BE2C (cell line): ENCODE measurements around the gene HAS3.
"Not testable (repeated sequence)": the region's sequence is repeated elsewhere in the genome, so short reads cannot be mapped to it uniquely, and the experiment has no call there.

Source experiments
- DNase-seq: peaks from one replicate; pipeline ENCODE4 v3.0.0-alpha.2; 2020
- H3K27me3 ChIP-seq: fragments of 250-450 bp; sonication (Bioruptor Pico); 2 replicates; pipeline ENCODE4 v1.5.1; 2020; ENCODE audit warnings: mild to moderate bottlenecking
- H3K36me3 ChIP-seq: fragments of 250-450 bp; sonication (Bioruptor Pico); 2 replicates; pipeline ENCODE4 v1.5.1; 2020; ENCODE audit warnings: mild to moderate bottlenecking
- H3K4me1 ChIP-seq: fragments of 250-450 bp; sonication (Bioruptor Pico); 2 replicates; pipeline ENCODE4 v1.5.1; 2020
- H3K4me3 ChIP-seq: 2 replicates; pipeline ENCODE4 v1.5.1; 2011; ENCODE audit warnings: low read depth, low read length
- H3K9me3 ChIP-seq: fragments of 250-450 bp; sonication (Bioruptor Pico); 2 replicates; pipeline ENCODE4 v1.5.1; 2020
- TF ChIP-seq, protein P1 (sequence below): IDR thresholded peaks from 2 replicates; pipeline ENCODE4 v1.5.1; 2012; ENCODE audit warnings: mild to moderate bottlenecking, low read depth, low read length

The HAS3 gene

DNA sequence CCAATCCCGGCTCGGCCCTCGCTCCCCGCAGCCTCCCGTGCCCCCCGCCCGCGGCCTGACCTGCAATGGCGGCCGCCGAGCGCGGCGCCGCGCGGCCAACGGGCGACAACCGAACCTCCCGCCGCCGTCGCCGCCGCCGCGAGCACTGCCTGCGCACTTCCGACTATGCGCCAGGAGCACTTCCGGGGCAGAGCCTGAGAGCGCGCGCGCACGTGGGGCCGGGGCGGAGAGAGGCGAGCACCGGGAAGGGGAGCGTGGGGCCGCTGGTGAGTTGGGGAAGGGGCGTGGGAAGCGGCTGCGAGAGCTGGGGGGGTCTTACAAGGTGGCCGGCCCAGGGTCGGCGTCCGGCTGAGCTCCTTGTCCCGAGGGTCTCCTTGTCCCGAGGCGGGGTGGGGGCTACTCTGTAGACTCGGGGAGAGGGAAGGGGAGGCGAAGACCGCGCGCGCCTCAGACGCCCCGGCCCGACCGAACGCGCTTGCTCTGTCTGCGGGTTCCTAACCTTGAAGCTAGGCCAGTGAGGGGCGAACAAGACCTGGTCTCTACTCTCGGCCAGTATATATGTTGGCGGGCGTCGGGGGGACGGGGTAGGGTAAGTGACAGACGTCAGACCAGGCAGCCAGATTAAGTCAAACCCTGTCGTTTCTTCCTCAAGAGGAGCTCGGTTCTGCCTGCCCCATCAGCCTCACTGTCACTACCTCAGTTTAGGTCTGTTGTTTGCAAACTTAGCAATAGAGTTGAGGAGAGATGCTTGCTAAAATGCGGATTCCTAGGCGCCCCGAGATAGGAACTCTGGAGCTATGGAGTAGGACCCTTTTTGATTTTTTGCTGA, 27.2 kb downstream of the HAS3 start, which contains the start of the genes CHTF8 and UTP4:
CHTF8 (minus strand) TSS at position 165 of the 829 bp plus-strand sequence. CDS start 11,130 bp downstream, outside the sequence.
UTP4 (plus strand) TSS at position 226 of the 829 bp plus-strand sequence. CDS start 811 bp downstream, outside the sequence.
- Histone ChIP-seq H3K27me3 (no peaks in the 10 kb centered on the region), H3K4me3 (peak within 1 kb of the TSS; percentile 88), H3K36me3 (peaks cover 35% of the 10 kb centered on the region), H3K9me3 (no peaks in the 10 kb centered on the region), H3K4me1 (no peaks in the 10 kb centered on the region; the same call in 1 of the 2 replicates)
- TF ChIP-seq, protein P1, sequence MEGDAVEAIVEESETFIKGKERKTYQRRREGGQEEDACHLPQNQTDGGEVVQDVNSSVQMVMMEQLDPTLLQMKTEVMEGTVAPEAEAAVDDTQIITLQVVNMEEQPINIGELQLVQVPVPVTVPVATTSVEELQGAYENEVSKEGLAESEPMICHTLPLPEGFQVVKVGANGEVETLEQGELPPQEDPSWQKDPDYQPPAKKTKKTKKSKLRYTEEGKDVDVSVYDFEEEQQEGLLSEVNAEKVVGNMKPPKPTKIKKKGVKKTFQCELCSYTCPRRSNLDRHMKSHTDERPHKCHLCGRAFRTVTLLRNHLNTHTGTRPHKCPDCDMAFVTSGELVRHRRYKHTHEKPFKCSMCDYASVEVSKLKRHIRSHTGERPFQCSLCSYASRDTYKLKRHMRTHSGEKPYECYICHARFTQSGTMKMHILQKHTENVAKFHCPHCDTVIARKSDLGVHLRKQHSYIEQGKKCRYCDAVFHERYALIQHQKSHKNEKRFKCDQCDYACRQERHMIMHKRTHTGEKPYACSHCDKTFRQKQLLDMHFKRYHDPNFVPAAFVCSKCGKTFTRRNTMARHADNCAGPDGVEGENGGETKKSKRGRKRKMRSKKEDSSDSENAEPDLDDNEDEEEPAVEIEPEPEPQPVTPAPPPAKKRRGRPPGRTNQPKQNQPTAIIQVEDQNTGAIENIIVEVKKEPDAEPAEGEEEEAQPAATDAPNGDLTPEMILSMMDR: no peak
- DNase-seq: peak; percentile 93

DNA sequence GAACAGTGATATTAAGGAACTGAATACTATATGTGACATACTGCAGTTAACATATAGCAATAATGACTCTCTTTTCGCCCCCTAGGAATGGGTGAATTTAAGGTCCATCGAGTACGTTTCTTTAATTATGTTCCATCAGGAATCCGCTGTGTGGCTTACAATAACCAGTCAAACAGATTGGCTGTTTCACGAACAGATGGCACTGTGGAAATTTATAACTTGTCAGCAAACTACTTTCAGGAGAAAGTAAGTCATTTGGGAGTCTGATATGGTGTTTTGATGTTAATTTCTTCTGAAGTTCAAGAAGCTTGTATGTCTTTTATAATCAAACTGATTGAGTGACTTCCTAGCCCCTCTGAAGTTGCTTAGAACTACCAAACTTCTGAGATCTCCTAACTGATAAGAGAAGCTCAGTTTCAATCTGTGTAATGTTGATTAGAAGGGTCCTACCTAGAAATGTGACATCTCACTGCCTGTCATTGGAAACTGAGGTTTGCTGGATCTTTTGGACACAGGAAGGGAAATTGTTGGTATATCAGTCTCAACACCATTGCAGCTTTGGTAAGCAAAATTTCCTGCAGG, 28.0 kb downstream of the HAS3 start:
- DNase-seq: no peak
- H3K4me3 ChIP-seq: peak overlapping the region; percentile 88
- no peaks in the 10 kb centered on the region; the same call in 1 of the 2 replicates for H3K4me1 ChIP-seq
- TF ChIP-seq, protein P1: no peak
- no peaks in the 10 kb centered on the region for H3K9me3 ChIP-seq
- H3K36me3 ChIP-seq: peaks cover 43% of the 10 kb centered on the region
- H3K27me3 ChIP-seq: no peaks in the 10 kb centered on the region

DNA sequence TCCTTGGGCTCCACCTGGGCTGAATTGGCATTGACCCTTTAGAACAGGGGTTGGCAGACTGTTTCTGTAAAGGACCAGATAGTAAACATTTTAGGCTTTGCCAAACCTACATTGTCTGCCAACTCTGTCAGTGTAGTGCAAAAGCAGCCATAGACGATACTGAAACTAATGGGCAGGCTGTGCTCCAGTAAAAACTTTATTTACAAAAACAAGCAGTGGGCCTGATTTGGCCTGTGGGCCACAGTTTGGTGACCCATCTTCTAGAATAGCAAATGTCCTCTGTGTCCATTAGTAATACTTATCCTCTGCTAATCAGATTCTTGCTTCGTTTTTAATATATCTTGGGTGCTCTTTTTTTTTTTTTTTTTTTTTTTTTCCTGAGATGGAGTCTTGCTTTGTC, 33.2 kb downstream of the HAS3 start:
- Histone ChIP-seq H3K4me1 (no peaks in the 10 kb centered on the region; the same call in 1 of the 2 replicates), H3K9me3 (no peaks in the 10 kb centered on the region), H3K27me3 (no peaks in the 10 kb centered on the region), H3K36me3 (peaks cover 85% of the 10 kb centered on the region), H3K4me3 (no peak overlapping the region)
- TF ChIP-seq, protein P1: no peak
- no peak for DNase-seq

DNA sequence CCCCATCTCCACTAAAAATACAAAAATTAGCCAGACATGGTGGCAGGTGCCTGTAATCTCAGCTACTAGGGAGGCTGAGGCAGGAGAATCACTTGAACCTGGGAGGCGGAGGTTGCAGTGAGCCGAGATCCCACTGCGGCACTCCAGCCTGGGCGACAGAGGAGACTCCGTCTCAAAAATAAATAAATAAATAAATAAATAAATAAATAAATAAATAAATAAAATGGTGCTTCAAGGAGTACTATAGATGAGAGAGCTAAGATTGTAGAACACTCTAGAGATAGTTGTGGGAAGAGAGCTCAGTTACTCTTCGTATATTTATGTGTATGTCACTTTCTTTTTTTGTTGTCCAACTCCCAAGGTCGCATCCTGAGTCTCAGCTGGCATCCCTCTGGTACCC, 34.0 kb downstream of the HAS3 start:
- peaks cover 86% of the 10 kb centered on the region for H3K36me3 ChIP-seq
- H3K9me3 ChIP-seq, DNase-seq, H3K4me3 ChIP-seq, H3K4me1 ChIP-seq, H3K27me3 ChIP-seq: not testable (repeated sequence)

DNA sequence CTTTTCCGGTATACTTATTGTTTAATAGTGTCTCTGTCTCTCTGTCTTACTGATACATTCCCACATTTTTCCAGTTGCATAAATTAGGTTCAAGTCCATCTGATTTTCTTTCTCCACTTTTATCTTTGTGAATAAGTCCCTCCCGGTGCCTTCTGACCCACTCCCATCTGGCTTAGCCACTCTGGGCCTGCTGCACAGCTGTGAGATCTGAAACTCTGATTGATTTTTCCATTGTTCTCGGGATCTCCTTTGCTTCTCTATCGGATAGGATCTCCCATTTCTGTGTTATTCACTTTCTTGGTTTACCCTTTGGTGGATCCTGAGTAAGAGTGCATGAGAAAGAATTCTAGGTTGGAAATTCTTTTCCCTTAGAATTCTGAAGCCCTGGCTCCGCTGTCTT, 35.6 kb downstream of the HAS3 start:
- H3K4me1 ChIP-seq: no peaks in the 10 kb centered on the region
- H3K36me3 ChIP-seq: peaks cover 92% of the 10 kb centered on the region
- TF ChIP-seq, protein P1: no peak
- H3K4me3 ChIP-seq: no peak overlapping the region
- H3K9me3 ChIP-seq: no peaks in the 10 kb centered on the region
- H3K27me3 ChIP-seq: no peaks in the 10 kb centered on the region
- DNase-seq: no peak

DNA sequence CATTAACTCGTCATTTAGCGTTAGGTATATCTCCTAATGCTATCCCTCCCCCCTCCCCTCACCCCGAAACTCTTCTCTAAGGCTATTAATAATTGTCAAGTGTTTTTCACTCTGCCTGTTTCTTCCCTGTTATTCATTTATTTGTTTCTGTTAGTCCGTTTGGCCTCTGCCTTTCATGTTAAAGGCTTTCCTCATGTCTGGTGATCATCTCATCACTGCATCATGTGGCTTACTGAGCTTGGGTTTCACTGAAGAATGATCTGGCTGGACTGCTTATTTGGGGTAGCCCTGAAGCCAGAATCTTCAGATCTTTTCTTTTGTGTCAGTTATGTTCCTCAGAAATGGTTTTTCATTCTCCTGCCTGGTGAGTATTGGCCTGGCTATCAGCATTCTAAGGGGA, 36.5 kb downstream of the HAS3 start:
- H3K36me3 ChIP-seq: peaks cover 87% of the 10 kb centered on the region
- H3K9me3 ChIP-seq: no peaks in the 10 kb centered on the region
- DNase-seq: no peak
- H3K27me3 ChIP-seq: no peaks in the 10 kb centered on the region
- H3K4me1 ChIP-seq: no peaks in the 10 kb centered on the region
- TF ChIP-seq, protein P1: no peak
- H3K4me3 ChIP-seq: no peak overlapping the region
